ENCODE measurements around the gene TFRC.
"Not testable (repeated sequence)": the region's sequence is repeated elsewhere in the genome, so short reads cannot be mapped to it uniquely, and the experiment has no call there.

TFRC gene

GRCh38 chr3:196047391-196048030 is 34.4 kb downstream of the TFRC start:
- no peak for DNase-seq

DNA sequence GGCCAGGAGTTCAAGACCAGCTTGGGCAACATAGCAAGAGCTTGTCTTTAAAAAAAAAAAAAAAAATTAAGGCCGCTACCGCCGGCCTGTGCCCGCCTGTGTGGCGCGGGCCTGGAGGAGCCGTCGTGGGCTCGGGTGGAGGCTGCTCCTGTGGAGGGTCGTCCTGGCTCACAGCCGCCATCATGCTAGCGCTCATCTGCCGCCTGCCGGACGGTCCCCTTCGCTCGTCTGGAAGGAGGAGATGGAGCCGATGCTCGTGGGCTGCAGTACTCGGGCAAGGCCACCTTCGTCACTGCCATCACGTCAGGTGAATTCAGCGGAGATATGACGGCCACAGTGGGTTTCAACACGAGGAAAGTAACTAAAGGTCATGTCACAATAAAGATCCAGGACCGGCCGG is 37.4 kb downstream of the TFRC start:
- no peak for DNase-seq

DNA sequence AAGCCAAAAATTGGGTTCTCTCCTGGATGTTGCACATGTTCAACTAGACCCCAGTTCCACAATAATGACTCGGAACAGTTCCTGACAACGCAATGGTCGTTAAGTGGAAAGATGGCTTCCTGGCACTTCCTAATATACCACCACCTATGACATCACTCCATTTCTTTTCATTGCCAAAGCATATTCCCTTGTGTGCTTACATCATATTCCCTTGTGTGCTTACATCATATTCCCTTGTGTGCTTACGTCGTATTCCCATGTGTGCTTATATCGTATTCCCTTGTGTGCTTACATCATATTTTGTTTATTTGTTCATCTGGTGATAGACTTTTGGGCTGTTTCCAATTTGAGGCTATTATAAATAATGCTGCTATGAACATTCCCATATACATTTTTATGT is 39.2 kb downstream of the TFRC start:
- DNase-seq, result no peak

DNA sequence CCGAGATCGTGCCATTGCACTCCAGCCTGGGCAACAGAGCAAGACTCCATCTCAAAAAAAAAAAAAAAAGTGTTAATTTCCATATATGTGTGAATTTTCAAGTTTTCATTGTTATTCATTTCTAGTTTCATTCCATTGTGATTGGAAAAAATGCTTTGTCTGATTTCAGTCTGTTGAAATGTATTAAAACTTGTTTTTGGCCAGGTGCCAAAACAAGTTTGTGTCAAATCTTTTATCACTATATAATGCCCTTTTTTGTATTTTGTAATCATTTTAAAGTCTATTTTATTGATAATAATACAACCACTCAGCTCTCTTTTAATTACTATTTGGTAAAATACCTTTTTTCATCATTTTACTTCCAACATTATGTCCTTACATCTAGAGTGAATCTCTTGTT is 42.5 kb downstream of the TFRC start:
- DNase-seq, result no peak

DNA sequence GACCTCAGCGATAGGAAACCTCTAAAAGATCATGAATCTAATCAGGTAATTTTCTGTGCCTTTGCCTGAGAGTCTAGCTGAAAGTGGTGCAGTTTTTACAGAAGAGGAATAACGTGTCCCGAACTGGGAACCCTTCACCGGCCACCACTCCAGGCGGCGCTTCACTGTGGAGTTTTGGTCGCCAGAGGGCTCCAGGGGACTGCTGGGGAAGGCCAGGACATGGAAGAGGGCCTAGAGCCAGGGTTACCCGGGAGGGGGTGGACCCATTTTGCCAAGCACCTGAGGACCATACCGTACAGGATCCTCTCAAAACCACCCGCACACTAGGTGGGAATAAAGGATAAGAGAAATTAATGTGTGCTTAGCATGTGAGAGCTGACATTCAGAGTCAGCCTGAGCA is 55.8 kb downstream of the TFRC start:
- not testable (repeated sequence) for DNase-seq

DNA sequence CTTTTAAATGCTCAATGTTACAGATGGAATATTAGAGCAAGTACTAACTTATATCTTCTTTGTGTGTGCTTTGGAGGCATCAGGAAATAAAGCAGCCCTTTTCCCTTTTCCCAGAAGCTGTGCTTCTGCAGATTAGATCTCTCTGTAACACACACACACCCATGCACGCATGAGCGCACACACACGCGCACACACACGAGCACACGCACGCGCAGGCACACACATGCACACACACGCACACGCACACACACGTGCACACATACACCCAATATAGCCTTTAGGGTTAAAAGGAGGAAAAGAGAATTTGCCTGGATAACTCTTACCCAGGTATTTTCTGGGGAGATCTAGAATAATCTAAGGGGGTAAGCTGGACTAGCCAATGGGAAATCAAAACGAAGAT is 56.9 kb downstream of the TFRC start:
- DNase-seq, result no peak

DNA sequence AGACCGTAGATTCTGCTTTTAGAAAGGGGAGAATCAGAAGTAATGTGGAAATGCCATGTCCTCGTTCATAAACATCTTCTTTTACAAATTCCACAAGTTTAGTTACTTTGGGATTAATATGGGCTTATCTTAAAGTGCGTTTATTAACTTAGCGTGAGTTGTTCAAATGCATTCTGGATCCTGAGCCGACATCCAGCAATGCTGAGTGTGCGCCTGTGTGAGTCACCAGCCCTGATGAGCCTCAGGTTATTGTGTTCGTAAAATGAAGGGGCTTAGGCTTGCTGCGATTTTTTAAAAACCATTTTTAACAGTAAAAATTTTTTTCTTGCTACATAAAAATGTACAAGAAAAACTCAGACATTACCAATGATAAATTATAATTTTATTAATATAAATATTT is 57.9 kb downstream of the TFRC start:
- DNase-seq, result no peak

DNA sequence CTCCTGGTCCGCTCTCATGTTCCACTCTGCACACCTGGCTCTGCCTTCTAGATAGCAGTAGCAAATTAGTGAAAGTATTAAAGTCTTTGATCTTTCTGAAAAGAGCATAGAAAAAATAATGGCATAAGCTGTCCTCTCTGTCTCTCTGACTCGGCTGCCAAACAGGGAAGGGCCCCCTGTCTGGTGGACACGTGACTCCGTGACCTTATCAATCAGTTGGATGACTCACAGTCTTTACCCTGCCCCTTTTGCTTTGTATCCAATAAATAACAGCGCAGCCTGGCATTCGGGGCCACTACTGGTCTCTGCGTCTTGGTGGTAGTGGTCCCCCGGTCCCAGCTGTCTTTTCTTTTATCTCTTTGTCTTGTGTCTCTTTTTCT is 59.4 kb downstream of the TFRC start:
- DNase-seq, result not testable (repeated sequence)

- no peak for DNase-seq
These were observed 61.5 kb downstream of the TFRC start for GRCh38 chr3:196020373-196020772.

GRCh38 chr3:196019576-196019975 is 62.3 kb downstream of the TFRC start:
- not testable (repeated sequence) for DNase-seq

DNA sequence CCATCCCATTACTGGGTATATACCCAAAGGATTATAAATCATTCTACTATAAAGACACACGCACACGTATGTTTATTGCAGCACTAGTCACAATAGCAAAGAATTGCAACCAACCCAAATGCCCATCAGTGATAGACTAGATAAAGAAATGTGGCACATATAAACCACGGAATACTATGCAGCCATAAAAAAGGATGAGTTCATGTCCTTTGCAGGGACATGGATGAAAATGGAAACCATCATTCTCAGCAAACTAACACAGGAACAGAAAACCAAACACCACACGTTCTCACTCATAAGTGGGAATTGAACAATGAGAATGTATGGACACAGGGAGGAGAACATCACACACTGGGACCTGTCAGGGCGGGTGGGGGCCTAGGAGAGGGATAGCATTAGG is 63.7 kb downstream of the TFRC start:
- DNase-seq, result not testable (repeated sequence)

DNA sequence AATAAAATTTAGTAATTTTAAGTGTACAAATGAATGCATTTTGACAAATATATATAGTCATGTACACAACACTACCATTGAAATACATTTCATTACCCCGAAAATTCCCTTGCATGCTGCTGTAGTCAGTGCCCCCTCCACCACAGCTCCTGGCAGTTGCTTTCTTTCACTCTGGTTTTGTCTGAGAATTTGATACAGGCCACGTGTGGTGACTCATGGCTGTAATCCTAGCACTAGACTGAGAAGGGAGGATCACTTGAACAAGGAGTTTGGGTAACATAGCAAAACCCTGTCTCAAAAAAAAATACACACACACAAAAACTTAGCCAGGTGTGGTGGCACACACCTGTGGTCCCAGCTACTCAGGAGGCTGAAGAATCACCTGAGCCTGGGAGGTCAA is 65.4 kb downstream of the TFRC start:
- DNase-seq, result no peak

DNA sequence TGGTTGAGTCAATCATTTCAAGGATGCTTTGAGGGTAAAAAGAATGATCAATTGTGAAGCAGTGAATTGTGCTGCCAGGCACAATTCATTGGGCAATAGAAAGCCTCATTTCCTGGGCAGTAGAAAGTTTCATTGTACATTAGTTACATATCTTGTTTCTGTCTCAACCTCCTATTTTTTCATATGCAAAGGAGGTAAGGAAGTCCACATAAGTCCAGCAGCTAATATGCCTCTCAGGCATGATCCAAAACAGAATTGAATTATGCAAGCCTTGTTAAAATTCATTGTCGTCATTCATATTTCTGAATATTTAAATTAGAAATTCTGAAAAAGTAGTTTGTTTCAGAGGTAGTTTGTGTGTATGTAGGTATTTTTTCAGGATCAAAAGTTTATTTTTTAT is 65.8 kb downstream of the TFRC start:
- no peak for DNase-seq

DNA sequence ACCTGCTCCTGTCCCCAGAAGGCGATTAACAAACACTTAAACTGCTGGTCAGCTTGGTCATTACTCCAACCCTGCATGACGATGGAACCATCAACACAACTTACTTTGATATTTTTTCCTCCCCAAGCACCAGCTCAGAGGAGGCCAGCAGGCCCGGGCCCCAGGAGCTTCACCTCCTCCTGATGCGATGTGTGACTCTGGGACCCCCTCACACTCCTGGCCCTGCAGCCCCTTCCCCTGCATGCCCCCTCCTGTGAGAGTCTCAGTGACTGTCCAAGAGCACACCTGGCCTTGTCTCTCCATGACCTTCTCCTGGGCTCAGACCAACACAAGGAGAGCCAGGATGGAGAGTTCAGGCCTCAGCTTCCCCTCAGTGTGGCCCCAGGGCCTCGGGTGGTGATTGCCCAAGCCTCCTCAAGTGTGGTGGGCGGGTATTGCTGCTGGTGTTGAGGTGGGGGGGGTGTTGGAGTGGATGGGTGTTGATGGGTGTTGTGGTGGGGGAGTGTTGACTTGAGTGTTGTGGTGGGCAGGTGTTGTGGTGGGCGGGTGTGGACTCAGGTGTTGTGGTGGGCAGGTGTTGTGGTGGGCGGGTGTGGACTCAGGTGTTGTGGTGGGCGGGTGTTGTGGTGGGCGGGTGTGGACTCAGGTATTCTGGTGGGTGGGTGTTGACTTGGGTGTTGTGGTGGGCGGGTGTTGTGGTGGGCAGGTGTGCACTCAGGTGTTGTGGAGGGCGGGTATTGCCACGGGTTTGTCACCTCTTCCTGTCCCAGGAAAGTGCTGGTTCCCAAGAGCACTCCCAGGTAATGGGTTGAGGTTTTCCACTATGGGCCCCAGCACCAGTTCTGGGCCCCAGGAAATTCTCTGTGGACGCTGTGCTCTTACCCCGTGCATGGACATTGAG is 68.1 kb downstream of the TFRC start:
- DNase-seq, result no peak

GRCh38 chr3:196012941-196013476 is 68.9 kb downstream of the TFRC start:
- DNase-seq, result no peak

GRCh38 chr3:196012481-196012880 is 69.4 kb downstream of the TFRC start:
- no peak for DNase-seq

GRCh38 chr3:196009456-196009855 is 72.4 kb downstream of the TFRC start:
- no peak for DNase-seq

- DNase-seq, result no peak
These were observed 73.0 kb downstream of the TFRC start for GRCh38 chr3:196008929-196009328.

GRCh38 chr3:196008387-196008786 is 73.5 kb downstream of the TFRC start:
- no peak for DNase-seq

- no peak for DNase-seq
These were observed 74.0 kb downstream of the TFRC start for GRCh38 chr3:196007744-196008335.

DNA sequence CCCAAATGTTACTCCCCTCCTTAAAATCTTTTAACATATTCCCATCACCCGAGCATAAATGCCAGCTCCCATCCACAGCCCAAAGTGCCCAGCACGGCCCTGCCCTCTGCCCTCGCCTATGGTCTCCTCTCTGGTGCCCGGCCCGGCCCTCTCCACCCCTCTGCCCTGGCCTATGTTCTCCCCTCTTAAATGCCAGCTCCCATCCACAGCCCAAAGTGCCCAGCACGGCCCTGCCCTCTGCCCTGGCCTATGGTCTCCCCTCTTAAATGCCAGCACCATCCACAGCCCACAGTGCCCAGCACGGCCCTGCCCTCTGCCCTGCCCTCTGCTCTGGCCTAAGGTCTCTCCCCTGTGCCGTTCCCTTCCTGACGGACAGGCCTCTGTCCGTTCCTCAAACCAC is 76.6 kb downstream of the TFRC start:
- not testable (repeated sequence) for DNase-seq

GRCh38 chr3:196004359-196005052 is 77.4 kb downstream of the TFRC start:
- not testable (repeated sequence) for DNase-seq

GRCh38 chr3:196003611-196004010 is 78.3 kb downstream of the TFRC start:
- DNase-seq, result no peak

All from amniotic stem cell (primary cell).